ENCODE results near the gene VASH2.

VASH2 gene

DNA sequence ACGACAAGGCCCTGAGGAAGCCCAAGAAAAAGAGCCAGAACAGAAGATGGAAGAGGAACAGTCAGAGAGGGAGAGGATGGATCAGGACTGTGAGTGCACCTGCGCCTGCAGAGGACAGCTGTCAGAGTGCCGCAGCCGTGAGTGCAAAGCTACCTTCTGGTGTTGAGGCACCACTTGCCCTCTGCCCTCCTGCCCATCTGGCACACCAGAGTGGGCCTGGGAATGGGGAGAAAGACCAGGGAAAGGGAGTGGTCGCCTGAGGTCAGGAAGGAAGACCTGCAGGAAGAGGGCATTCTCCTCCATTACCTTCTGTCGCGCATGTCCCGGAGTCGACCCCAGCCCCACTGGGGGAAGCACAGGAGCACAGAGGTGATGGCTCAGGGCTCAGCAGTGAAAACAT lies 26.2 kb downstream of the VASH2 start:
- Histone ChIP-seq H3K9me3 (ENCODE audit: insufficient read depth, low read length) (no peaks in the 10 kb centered on the region), H3K4me3 (ENCODE audit: insufficient read length, low read depth) (no peak overlapping the region), H3K4me1 (ENCODE audit: insufficient read depth, insufficient read length) (peaks cover 11% of the 10 kb centered on the region), H3K9ac (ENCODE audit: insufficient read length, low read depth) (no peak overlapping the region), H3K36me3 (ENCODE audit: insufficient read depth, insufficient read length, low read length) (peaks cover 93% of the 10 kb centered on the region), H3K27me3 (ENCODE audit: insufficient read depth, insufficient read length) (no peaks in the 10 kb centered on the region)
- TF ChIP-seq ZNF274 (IDR thresholded peaks at IDR 0.05; ENCODE audit: low read depth, low read length) (no peak), YY1 (IDR thresholded peaks at IDR 0.05; ENCODE audit: insufficient read depth, insufficient read length) (no peak), SUZ12 (IDR thresholded peaks at IDR 0.05; ENCODE audit: extremely low read depth, insufficient read depth, insufficient read length) (no peak)
- no peak for DNase-seq (ENCODE audit: low read depth, low spot score)

DNA sequence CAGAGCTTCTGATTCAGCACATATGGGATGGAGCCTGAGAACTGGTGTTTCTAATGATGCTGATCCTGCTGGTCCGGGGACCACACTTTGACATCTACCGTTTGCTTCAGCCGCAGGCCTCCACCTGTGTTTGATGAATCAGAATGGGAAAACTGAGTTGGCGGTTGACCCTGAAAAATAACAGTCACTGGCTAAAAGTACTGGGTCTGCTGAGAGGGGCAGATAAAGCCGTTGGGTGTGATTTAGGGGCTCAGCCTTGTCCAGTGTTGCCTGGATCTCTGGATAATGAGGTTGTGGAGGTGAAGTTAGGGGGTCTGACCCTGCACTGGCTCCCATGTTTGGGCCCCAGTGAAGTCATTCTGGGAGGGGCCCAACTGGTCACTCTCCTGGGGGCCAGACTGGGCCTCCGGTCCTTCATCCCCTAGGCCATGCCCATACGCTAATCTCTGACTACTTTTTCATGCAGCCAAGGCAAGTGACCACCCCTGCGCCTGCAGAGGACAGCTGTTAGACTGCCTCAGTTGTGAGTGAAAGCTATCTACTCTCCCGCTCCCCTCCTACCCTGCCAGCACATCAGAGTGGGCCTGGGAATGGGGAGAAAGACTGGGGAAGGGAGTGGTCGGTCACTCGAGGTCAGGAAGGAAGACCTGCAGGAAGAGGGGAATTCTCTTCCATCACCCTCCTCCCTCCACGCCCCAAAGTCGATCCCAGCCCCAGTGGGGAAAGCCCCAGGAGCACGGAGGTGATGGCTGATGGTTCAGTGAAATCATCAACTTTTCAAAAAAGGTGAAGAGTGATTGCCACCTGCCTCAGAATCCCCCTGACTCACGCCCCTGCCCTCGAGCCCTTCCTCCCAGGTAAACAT lies 27.7 kb downstream of the VASH2 start:
- Histone ChIP-seq H3K4me3 (ENCODE audit: insufficient read length, low read depth) (no peak overlapping the region), H3K27me3 (ENCODE audit: insufficient read depth, insufficient read length) (no peaks in the 10 kb centered on the region), H3K36me3 (ENCODE audit: insufficient read depth, insufficient read length, low read length) (peaks cover 88% of the 10 kb centered on the region), H3K9me3 (ENCODE audit: insufficient read depth, low read length) (no peaks in the 10 kb centered on the region), H3K4me1 (ENCODE audit: insufficient read depth, insufficient read length) (peaks cover 14% of the 10 kb centered on the region), H3K9ac (ENCODE audit: insufficient read length, low read depth) (no peak overlapping the region)
- no peak for TF ChIP-seq ZNF274 (IDR thresholded peaks at IDR 0.05; ENCODE audit: low read depth, low read length)
- TF ChIP-seq YY1 (IDR thresholded peaks at IDR 0.05; ENCODE audit: insufficient read depth, insufficient read length) = no peak
- no peak for TF ChIP-seq SUZ12 (IDR thresholded peaks at IDR 0.05; ENCODE audit: extremely low read depth, insufficient read depth, insufficient read length)
- DNase-seq (ENCODE audit: low read depth, low spot score) = no peak

DNA sequence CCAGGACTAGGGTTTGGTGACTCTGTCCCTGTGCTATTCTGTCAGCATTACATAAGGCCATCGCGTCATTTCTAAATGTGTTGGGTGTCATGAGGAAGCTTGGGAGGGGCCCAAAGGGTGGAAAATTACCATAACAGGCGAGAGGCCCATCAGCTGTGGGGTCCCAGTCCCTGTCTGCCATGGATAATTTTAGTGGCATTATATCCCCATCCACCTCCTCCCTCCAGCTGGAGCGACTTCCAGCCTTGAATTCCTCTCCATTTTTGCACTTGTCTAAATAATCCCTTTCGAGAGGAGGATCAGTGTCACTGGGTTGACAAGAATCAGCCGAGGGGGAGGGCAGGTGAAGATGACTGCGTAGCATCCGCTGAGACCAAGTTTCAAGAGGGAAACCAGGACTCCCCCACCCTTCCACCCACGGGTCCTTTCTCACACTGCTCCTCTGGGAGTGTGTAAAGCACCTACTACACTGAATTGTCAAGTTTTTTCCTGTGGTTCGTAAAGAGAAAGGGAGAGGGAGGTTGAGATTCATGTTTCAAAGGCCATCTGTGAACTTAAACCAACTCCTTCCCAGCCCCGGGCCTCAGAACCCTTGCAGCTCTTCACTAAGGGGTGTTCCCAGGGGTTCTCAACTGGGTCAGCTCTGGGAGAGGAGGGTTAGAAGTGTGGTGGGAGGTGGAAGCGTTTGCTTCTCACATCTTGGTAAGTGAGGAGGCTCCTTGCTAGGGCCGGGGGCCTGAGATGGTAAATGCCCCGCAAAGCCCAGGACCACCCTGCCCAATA lies 29.2 kb downstream of the VASH2 start:
- Histone ChIP-seq H3K9ac (ENCODE audit: insufficient read length, low read depth) (no peak overlapping the region), H3K36me3 (ENCODE audit: insufficient read depth, insufficient read length, low read length) (peaks cover 82% of the 10 kb centered on the region), H3K4me1 (ENCODE audit: insufficient read depth, insufficient read length) (peaks cover 14% of the 10 kb centered on the region), H3K9me3 (ENCODE audit: insufficient read depth, low read length) (no peaks in the 10 kb centered on the region), H3K27me3 (ENCODE audit: insufficient read depth, insufficient read length) (no peaks in the 10 kb centered on the region), H3K4me3 (ENCODE audit: insufficient read length, low read depth) (no peak overlapping the region)
- TF ChIP-seq ZNF274 (IDR thresholded peaks at IDR 0.05; ENCODE audit: low read depth, low read length) = no peak
- no peak for TF ChIP-seq YY1 (IDR thresholded peaks at IDR 0.05; ENCODE audit: insufficient read depth, insufficient read length)
- TF ChIP-seq SUZ12 (IDR thresholded peaks at IDR 0.05; ENCODE audit: extremely low read depth, insufficient read depth, insufficient read length) = no peak
- no peak for DNase-seq (ENCODE audit: low read depth, low spot score)

DNA sequence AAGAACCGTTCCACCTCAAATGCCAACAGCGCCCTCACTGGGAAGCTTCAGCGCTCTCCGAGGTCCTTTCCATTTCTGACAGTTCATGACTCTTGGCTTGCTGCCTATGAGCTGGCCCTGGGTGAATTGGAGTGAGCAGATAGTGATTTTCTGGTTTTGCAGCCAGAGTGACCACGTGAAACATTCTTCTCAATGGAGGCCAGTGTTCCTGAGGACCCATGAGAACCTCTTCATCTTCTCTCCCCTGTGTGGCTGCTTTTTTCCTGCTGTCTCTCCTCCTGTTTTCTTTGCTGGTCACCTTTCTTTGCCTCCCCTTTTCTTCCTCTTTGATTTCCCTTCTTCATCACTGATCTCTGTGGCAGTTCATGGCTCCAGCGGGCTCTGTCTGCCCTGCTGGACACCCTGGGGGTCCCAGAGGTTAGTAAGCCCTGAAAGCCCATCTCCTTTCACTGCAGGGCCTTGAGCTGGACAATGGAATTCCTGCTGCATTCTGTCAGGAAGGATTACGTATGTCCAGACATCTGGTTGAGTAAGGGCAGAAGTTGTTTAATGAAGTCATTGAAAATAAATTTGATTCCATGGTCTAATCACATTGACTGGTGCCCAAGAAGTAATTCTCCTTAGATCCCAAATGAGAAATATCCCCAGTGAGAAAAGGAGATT lies 29.9 kb downstream of the VASH2 start:
- H3K4me1 ChIP-seq (ENCODE audit: insufficient read depth, insufficient read length) = peaks cover 14% of the 10 kb centered on the region
- no peak overlapping the region for H3K9ac ChIP-seq (ENCODE audit: insufficient read length, low read depth)
- H3K27me3 ChIP-seq (ENCODE audit: insufficient read depth, insufficient read length) = no peaks in the 10 kb centered on the region
- H3K9me3 ChIP-seq (ENCODE audit: insufficient read depth, low read length) = no peaks in the 10 kb centered on the region
- TF ChIP-seq YY1 (IDR thresholded peaks at IDR 0.05; ENCODE audit: insufficient read depth, insufficient read length) = no peak
- H3K4me3 ChIP-seq (ENCODE audit: insufficient read length, low read depth) = no peak overlapping the region
- no peak for DNase-seq (ENCODE audit: low read depth, low spot score)
- H3K36me3 ChIP-seq (ENCODE audit: insufficient read depth, insufficient read length, low read length) = peaks cover 78% of the 10 kb centered on the region

DNA sequence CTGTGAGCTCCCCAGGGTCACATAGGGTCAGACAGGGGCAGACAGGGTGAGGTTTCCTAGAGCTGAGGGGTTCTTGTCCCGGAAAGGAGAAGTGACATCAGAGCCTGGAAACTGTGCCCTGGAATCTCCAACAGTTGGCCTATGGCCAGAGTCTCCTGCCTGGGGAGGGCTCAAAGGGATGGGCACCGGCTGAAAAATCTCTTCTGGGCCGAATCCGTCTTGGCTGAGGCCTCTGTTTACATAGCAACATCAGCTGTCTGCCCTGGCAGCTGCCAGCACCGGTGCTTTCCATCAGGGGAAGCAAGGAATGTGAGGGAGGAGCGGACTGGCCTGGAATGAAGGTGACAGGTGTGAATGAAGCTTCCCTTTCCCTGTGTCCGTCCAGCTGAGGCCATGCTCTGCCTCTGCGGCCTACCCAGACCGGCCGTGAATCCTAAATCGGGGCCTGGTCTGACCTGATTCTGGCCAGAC lies 30.7 kb downstream of the VASH2 start:
- H3K27me3 ChIP-seq (ENCODE audit: insufficient read depth, insufficient read length) = no peaks in the 10 kb centered on the region
- peaks cover 71% of the 10 kb centered on the region for H3K36me3 ChIP-seq (ENCODE audit: insufficient read depth, insufficient read length, low read length)
- H3K4me3 ChIP-seq (ENCODE audit: insufficient read length, low read depth) = no peak overlapping the region
- H3K9ac ChIP-seq (ENCODE audit: insufficient read length, low read depth) = no peak overlapping the region
- H3K9me3 ChIP-seq (ENCODE audit: insufficient read depth, low read length) = no peaks in the 10 kb centered on the region
- TF ChIP-seq SUZ12 (IDR thresholded peaks at IDR 0.05; ENCODE audit: extremely low read depth, insufficient read depth, insufficient read length) (no peak), YY1 (IDR thresholded peaks at IDR 0.05; ENCODE audit: insufficient read depth, insufficient read length) (no peak), ZNF274 (IDR thresholded peaks at IDR 0.05; ENCODE audit: low read depth, low read length) (no peak)
- DNase-seq (ENCODE audit: low read depth, low spot score) = no peak
- peaks cover 14% of the 10 kb centered on the region for H3K4me1 ChIP-seq (ENCODE audit: insufficient read depth, insufficient read length)

DNA sequence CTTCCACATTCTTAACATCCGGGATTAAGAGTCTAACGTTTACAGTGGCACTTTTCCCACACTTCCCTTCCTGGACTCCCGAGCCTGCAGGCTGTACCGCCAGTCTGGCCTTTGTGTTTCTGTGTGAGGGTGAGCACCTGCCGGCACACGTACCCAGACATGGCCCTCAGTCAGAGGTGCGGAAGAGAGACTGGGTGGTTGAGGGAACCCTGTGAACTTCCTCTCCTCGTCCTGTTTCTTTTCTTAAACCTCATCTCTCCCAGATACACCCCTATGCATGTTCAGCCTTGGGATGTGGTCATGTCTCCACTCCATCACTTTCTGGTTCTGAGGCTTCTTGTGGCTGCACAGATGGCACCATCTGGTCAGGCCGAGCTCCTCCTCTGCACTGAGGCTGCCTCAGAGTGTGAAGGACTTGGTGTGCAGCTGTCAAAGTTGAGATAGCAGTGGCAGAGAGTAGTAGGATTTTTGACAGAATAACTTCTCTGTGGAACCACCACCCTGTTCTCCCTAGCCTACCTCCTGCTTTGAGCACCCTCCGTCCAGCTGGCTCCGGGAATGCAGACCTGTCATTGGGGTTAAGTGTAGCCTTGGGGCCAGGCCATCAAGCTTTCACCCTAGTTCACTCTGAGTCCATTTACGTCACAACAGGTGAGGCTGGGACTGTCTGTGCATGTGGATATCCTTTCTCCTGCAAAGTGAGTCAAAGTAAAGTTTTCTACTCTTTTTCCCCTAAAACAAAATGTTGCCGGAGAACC lies 31.4 kb downstream of the VASH2 start:
- peaks cover 12% of the 10 kb centered on the region for H3K4me1 ChIP-seq (ENCODE audit: insufficient read depth, insufficient read length)
- no peaks in the 10 kb centered on the region for H3K9me3 ChIP-seq (ENCODE audit: insufficient read depth, low read length)
- no peak overlapping the region for H3K9ac ChIP-seq (ENCODE audit: insufficient read length, low read depth)
- no peak overlapping the region for H3K4me3 ChIP-seq (ENCODE audit: insufficient read length, low read depth)
- no peaks in the 10 kb centered on the region for H3K27me3 ChIP-seq (ENCODE audit: insufficient read depth, insufficient read length)
- H3K36me3 ChIP-seq (ENCODE audit: insufficient read depth, insufficient read length, low read length) = peaks cover 66% of the 10 kb centered on the region
- peak; percentile 77 for DNase-seq (ENCODE audit: low read depth, low spot score)
- TF ChIP-seq SUZ12 (IDR thresholded peaks at IDR 0.05; ENCODE audit: extremely low read depth, insufficient read depth, insufficient read length) (no peak), YY1 (IDR thresholded peaks at IDR 0.05; ENCODE audit: insufficient read depth, insufficient read length) (no peak), ZNF274 (IDR thresholded peaks at IDR 0.05; ENCODE audit: low read depth, low read length) (no peak)
